A549 (cell line): Measurements from ENCODE around the gene TALDO1. TPM values are rescaled to one million over a fixed set of nuclear protein-coding genes. Genes with fewer than 3 reads are reported as not detected.

Source experiments
- EHMT2 ChIP-seq: fragments of 200-600 bp; sonication (generic); IDR thresholded peaks from 2 replicates; pipeline ENCODE4 v1.6.1; 2016; ENCODE audit warnings: antibody characterized with exemption, low read depth, mild to moderate bottlenecking, moderate library complexity
- EP300 ChIP-seq, 2 experiments: fragments of >200 bp; sonication (Bioruptor Twin); formaldehyde crosslinking; IDR thresholded peaks; 2 replicates in 1 of 2; 3 replicates in 1 of 2; pipeline ENCODE4 v1.6.1; 2016 to 2017
- ESRRA ChIP-seq: fragments of 150-350 bp; IDR thresholded peaks from 2 replicates; pipeline ENCODE4 v1.6.1; 2014; ENCODE audit warnings: mild to moderate bottlenecking, low read length, borderline replicate concordance
- FOSB ChIP-seq: fragments of 250-450 bp; sonication (Bioruptor Pico); IDR thresholded peaks from 2 replicates; pipeline ENCODE4 v1.5.0; 2020; ENCODE audit warnings: mild to moderate bottlenecking, moderate library complexity
- FOSL2 ChIP-seq, 2 experiments: fragments of 450-650 bp in 1 of 2; fragments of >200 bp in 1 of 2; sonication (Bioruptor Twin) in 1 of 2; formaldehyde crosslinking; IDR thresholded peaks; 2 replicates each; pipeline versions ENCODE4 v1.5.0 to v1.6.1; 2016 to 2020; ENCODE audit warnings: mild to moderate bottlenecking in 1 of 2, moderate library complexity in 1 of 2
- GATA3 ChIP-seq: IDR thresholded peaks from 2 replicates; pipeline ENCODE4 v1.6.1; 2012; ENCODE audit warnings: borderline replicate concordance
- HDAC2 ChIP-seq: fragments of 200-600 bp; sonication (generic); IDR thresholded peaks from 2 replicates; pipeline ENCODE4 v1.6.1; 2016
- HOXA7 ChIP-seq: fragments of 250-450 bp; sonication (Bioruptor Pico); IDR thresholded peaks from 2 replicates; pipeline ENCODE4 v1.5.0; 2020; ENCODE audit warnings: mild to moderate bottlenecking, moderate library complexity
- HOXB5 ChIP-seq: fragments of 250-450 bp; sonication (Bioruptor Pico); IDR thresholded peaks from 2 replicates; pipeline ENCODE4 v1.5.0; 2020; ENCODE audit warnings: mild to moderate bottlenecking, moderate library complexity
- JUNB ChIP-seq: fragments of >200 bp; sonication (Bioruptor Twin); formaldehyde crosslinking; IDR thresholded peaks from 2 replicates; pipeline ENCODE4 v1.6.1; 2016
- KDM1A ChIP-seq: fragments of 200-600 bp; sonication (generic); IDR thresholded peaks from 2 replicates; pipeline ENCODE4 v1.6.1; 2016; ENCODE audit warnings: low read depth, mild to moderate bottlenecking
- KDM5A ChIP-seq: fragments of 200-600 bp; sonication (generic); IDR thresholded peaks from 2 replicates; pipeline ENCODE4 v1.6.1; 2016; ENCODE audit warnings: antibody characterized with exemption, mild to moderate bottlenecking
- MAZ ChIP-seq: fragments of 150-350 bp; IDR thresholded peaks from 2 replicates; pipeline ENCODE4 v1.6.1; 2014; ENCODE audit warnings: antibody characterized with exemption, low read depth, low read length, borderline replicate concordance
- NR3C1 ChIP-seq: fragments of >200 bp; sonication (Bioruptor Twin); formaldehyde crosslinking; IDR thresholded peaks from 3 replicates; pipeline ENCODE4 v1.6.1; 2017
- POLR2A ChIP-seq: IDR thresholded peaks from 2 replicates; pipeline ENCODE4 v1.6.1; 2012; ENCODE audit warnings: mild to moderate bottlenecking, low read length
- POLR2AphosphoS2 ChIP-seq: conservative IDR thresholded peaks from 2 replicates; pipeline ENCODE4 v1.6.1; 2012; ENCODE audit warnings: low read length, improper control_type of control experiment, inconsistent platforms
- RAD21 ChIP-seq, 2 experiments: fragments of >200 bp in 1 of 2; sonication (Bioruptor Twin) in 1 of 2; formaldehyde crosslinking in 1 of 2; IDR thresholded peaks in 1 of 2; conservative IDR thresholded peaks in 1 of 2; 2 replicates in 1 of 2; 3 replicates in 1 of 2; pipeline ENCODE4 v1.6.1; 2012 to 2018; ENCODE audit warnings: inconsistent platforms in 1 of 2
- RARB ChIP-seq: fragments of 250-450 bp; sonication (Bioruptor Pico); IDR thresholded peaks from 2 replicates; pipeline ENCODE4 v1.8.0; 2021; ENCODE audit warnings: mild to moderate bottlenecking, moderate library complexity
- RNF2 ChIP-seq: fragments of 200-600 bp; sonication (generic); IDR thresholded peaks from 2 replicates; pipeline ENCODE4 v1.6.1; 2016; ENCODE audit warnings: low read depth, mild to moderate bottlenecking, antibody characterized with exemption, moderate library complexity, borderline replicate concordance
- SMC3 ChIP-seq: fragments of >200 bp; sonication (Bioruptor Twin); formaldehyde crosslinking; IDR thresholded peaks from 3 replicates; pipeline ENCODE4 v1.6.1; 2018; ENCODE audit warnings: inconsistent platforms
- TFCP2L1 ChIP-seq: fragments of 250-450 bp; sonication (Bioruptor Pico); IDR thresholded peaks from 2 replicates; pipeline ENCODE4 v1.5.0; 2021; ENCODE audit warnings: mild to moderate bottlenecking
- ZNF302 ChIP-seq: fragments of 250-450 bp; sonication (Bioruptor Pico); IDR thresholded peaks from 2 replicates; pipeline ENCODE4 v1.9.0; 2021; ENCODE audit warnings: inconsistent platforms, mild to moderate bottlenecking, moderate library complexity
- polyA plus RNA-seq, 4 experiments: library from polyadenylated mRNA; depleted of rRNA in 3 of 4; stranded (reverse); fragments of >200 nt; fragmentation: RNase III in 1 of 4; extraction: RNeasy Plus Mini Kit Qiagen cat#74134 plus additional on column Dnase treatment in 1 of 4; gene quantifications; 2 replicates in 3 of 4; 3 replicates in 1 of 4; pipeline ENCODE4 v1.2.3, GENCODE V29; 2011 to 2017
- TF ChIP-seq, protein P1 (sequence below): IDR thresholded peaks from 2 replicates; pipeline ENCODE4 v1.6.1; 2012; ENCODE audit warnings: low read depth, borderline replicate concordance
- TF ChIP-seq, protein P2 (sequence below): IDR thresholded peaks from 2 replicates; pipeline ENCODE4 v1.6.1; 2012
- TF ChIP-seq, protein P3 (sequence below): fragments of 150-350 bp; IDR thresholded peaks from 2 replicates; pipeline ENCODE4 v1.6.1; 2014; ENCODE audit warnings: low read depth, mild to moderate bottlenecking, low read length
- TF ChIP-seq, protein P4 (sequence below): fragments of 450-650 bp; IDR thresholded peaks from 2 replicates; pipeline ENCODE4 v1.6.1; 2014; ENCODE audit warnings: antibody characterized with exemption
- TF ChIP-seq, protein P5 (sequence below): IDR thresholded peaks from 2 replicates; pipeline ENCODE4 v1.6.1; 2012

The TALDO1 gene
- polyA plus RNA-seq, 2 of the 4 experiments (the other 2 are of a cell fraction): 287 to 391 TPM

DNA sequence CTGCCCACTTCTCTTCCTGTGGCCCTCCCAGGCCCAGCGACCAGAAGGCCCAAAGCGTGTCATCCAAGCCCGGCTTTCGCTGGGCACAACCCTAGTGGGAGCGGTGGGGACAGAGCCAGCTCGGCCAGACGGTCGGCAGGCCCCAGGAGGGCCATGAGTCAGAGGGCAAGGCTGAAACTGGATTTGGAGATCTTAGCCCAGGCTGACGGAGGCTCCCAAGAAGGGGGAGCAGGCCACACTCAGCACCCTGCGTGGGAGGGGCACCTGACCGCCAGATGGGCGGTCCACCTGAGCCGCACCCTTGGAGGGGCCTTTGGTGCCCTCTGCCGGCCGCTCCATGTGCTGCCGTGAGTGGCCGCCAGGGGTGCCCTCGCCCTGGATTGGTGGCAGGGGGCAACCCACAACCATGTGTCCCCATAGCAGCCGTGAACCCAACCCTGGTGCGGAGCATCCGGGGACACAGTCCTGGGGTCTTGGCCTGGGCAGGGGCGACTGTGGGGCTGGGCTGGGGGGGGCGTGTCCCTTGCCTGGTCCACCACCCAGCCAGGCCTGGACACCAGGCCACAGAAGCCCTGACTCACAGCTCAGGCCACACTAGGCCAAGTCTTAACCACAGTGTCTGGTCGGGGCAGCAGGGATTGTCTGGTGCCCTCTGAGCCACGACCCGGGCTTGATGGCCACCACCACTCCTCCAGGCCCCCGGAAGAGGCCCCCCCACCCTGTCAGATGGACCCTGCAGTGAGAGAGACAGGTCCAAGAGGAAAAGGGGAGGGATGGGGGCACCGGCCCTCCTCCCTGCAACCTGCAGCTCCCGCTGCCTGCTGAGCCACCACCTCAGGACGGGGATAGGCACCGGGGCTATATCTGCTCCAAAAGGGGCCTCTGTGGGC, 19.2 kb upstream of the TALDO1 start (continued):
- TF ChIP-seq, protein P1, sequence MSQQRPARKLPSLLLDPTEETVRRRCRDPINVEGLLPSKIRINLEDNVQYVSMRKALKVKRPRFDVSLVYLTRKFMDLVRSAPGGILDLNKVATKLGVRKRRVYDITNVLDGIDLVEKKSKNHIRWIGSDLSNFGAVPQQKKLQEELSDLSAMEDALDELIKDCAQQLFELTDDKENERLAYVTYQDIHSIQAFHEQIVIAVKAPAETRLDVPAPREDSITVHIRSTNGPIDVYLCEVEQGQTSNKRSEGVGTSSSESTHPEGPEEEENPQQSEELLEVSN: no peak
- TF ChIP-seq HOXB5: no peak
- TF ChIP-seq FOSB (CRISPR knock-in tag): no peak
- no peak for TF ChIP-seq GATA3
- TF ChIP-seq EHMT2: no peak
- TF ChIP-seq, protein P2, sequence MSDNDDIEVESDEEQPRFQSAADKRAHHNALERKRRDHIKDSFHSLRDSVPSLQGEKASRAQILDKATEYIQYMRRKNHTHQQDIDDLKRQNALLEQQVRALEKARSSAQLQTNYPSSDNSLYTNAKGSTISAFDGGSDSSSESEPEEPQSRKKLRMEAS: peak; percentile 83
- TF ChIP-seq, protein P3, sequence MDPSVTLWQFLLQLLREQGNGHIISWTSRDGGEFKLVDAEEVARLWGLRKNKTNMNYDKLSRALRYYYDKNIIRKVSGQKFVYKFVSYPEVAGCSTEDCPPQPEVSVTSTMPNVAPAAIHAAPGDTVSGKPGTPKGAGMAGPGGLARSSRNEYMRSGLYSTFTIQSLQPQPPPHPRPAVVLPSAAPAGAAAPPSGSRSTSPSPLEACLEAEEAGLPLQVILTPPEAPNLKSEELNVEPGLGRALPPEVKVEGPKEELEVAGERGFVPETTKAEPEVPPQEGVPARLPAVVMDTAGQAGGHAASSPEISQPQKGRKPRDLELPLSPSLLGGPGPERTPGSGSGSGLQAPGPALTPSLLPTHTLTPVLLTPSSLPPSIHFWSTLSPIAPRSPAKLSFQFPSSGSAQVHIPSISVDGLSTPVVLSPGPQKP: no peak
- peak; percentile 82 for TF ChIP-seq SMC3
- TF ChIP-seq TFCP2L1 (CRISPR knock-in tag): no peak
- no peak for TF ChIP-seq MAZ
- TF ChIP-seq, protein P4, sequence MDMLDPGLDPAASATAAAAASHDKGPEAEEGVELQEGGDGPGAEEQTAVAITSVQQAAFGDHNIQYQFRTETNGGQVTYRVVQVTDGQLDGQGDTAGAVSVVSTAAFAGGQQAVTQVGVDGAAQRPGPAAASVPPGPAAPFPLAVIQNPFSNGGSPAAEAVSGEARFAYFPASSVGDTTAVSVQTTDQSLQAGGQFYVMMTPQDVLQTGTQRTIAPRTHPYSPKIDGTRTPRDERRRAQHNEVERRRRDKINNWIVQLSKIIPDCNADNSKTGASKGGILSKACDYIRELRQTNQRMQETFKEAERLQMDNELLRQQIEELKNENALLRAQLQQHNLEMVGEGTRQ: peak; percentile 84
- TF ChIP-seq POLR2AphosphoS2: no peak
- TF ChIP-seq HOXA7 (CRISPR knock-in tag): no peak
- TF ChIP-seq, protein P5, sequence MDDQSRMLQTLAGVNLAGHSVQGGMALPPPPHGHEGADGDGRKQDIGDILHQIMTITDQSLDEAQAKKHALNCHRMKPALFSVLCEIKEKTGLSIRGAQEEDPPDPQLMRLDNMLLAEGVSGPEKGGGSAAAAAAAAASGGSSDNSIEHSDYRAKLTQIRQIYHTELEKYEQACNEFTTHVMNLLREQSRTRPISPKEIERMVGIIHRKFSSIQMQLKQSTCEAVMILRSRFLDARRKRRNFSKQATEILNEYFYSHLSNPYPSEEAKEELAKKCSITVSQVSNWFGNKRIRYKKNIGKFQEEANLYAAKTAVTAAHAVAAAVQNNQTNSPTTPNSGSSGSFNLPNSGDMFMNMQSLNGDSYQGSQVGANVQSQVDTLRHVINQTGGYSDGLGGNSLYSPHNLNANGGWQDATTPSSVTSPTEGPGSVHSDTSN: no peak
- TF ChIP-seq JUNB: no peak
- TF ChIP-seq NR3C1: no peak
- no peak for TF ChIP-seq KDM5A
- no peak for TF ChIP-seq FOSL2 (IDR thresholded peaks at IDR 0.05)
- TF ChIP-seq FOSL2 (CRISPR knock-in tag; IDR thresholded peaks at IDR 0.05): peak; percentile 83
- TF ChIP-seq EP300 (IDR thresholded peaks at IDR 0.05): no peak
- TF ChIP-seq ZNF302 (CRISPR knock-in tag): no peak
- peak; percentile 10; the same call in 1 of the 2 replicates for TF ChIP-seq POLR2A
- TF ChIP-seq ESRRA: no peak
- TF ChIP-seq KDM1A: no peak
- TF ChIP-seq RARB (CRISPR knock-in tag): no peak
- TF ChIP-seq HDAC2: no peak
- peak; percentile 73 to 86 for TF ChIP-seq RAD21 (conservative IDR thresholded peaks at IDR 0.05 in 1 of 2, IDR thresholded peaks at IDR 0.05 in 1 of 2)
- TF ChIP-seq RNF2: no peak
